ENCODE results near the gene SMIM27.

Gene SMIM27

GRCh38 chr9:32550562-32551275 is 1.4 kb upstream of the SMIM27 start:
- Histone ChIP-seq H3K27me3 (no peaks in the 10 kb centered on the region), H3K36me3 (no peaks in the 10 kb centered on the region), H3K9me3 (no peaks in the 10 kb centered on the region), H3K4me3 (ENCODE audit: low read depth, low read length) (peak overlapping the region; percentile 88), H3K4me1 (no peaks in the 10 kb centered on the region)
- TF ChIP-seq, protein P1, sequence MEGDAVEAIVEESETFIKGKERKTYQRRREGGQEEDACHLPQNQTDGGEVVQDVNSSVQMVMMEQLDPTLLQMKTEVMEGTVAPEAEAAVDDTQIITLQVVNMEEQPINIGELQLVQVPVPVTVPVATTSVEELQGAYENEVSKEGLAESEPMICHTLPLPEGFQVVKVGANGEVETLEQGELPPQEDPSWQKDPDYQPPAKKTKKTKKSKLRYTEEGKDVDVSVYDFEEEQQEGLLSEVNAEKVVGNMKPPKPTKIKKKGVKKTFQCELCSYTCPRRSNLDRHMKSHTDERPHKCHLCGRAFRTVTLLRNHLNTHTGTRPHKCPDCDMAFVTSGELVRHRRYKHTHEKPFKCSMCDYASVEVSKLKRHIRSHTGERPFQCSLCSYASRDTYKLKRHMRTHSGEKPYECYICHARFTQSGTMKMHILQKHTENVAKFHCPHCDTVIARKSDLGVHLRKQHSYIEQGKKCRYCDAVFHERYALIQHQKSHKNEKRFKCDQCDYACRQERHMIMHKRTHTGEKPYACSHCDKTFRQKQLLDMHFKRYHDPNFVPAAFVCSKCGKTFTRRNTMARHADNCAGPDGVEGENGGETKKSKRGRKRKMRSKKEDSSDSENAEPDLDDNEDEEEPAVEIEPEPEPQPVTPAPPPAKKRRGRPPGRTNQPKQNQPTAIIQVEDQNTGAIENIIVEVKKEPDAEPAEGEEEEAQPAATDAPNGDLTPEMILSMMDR (IDR thresholded peaks at IDR 0.05; ENCODE audit: low read depth, low read length) = no peak
- DNase-seq = peak; percentile 98

- no peaks in the 10 kb centered on the region for H3K4me1 ChIP-seq
- DNase-seq = peak; percentile 34
- no peaks in the 10 kb centered on the region for H3K9me3 ChIP-seq
- no peaks in the 10 kb centered on the region for H3K36me3 ChIP-seq
- H3K27me3 ChIP-seq = no peaks in the 10 kb centered on the region
- TF ChIP-seq, protein P1 (IDR thresholded peaks at IDR 0.05; ENCODE audit: low read depth, low read length) = no peak
- peak overlapping the region; percentile 88 for H3K4me3 ChIP-seq (ENCODE audit: low read depth, low read length)
Measured at GRCh38 chr9:32551276-32552051, 663 bp upstream of the SMIM27 start.

DNA sequence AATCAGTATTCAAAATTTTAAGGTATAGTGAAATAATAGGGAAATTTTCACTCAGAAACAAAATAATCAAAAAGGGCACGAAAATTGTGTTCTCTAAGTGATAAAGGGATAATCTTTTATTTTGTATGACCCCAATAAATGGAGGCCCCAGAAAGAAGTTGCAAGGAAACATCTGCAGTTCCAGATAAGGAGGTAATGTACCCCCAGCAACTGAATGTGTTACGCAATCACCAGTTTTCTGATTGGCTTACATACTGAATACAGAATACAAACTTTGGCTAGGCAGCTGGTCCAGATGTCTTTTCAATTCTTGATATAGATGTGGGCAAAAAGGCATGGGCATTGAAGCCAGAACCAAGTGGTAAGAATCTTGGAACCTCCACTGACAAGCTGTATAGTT is 2.0 kb downstream of the SMIM27 start:
- H3K9me3 ChIP-seq = no peaks in the 10 kb centered on the region
- no peaks in the 10 kb centered on the region for H3K36me3 ChIP-seq
- no peaks in the 10 kb centered on the region for H3K27me3 ChIP-seq
- DNase-seq = no peak
- no peak overlapping the region for H3K4me3 ChIP-seq (ENCODE audit: low read depth, low read length)
- TF ChIP-seq, protein P1 (IDR thresholded peaks at IDR 0.05; ENCODE audit: low read depth, low read length) = no peak
- no peaks in the 10 kb centered on the region for H3K4me1 ChIP-seq

- no peaks in the 10 kb centered on the region for H3K36me3 ChIP-seq
- DNase-seq = no peak
- TF ChIP-seq, protein P1 (IDR thresholded peaks at IDR 0.05; ENCODE audit: low read depth, low read length) = no peak
- H3K4me1 ChIP-seq = no peaks in the 10 kb centered on the region
- no peaks in the 10 kb centered on the region for H3K9me3 ChIP-seq
- H3K27me3 ChIP-seq = no peaks in the 10 kb centered on the region
- no peak overlapping the region for H3K4me3 ChIP-seq (ENCODE audit: low read depth, low read length)
Measured at GRCh38 chr9:32554591-32554990, 2.5 kb downstream of the SMIM27 start.

DNA sequence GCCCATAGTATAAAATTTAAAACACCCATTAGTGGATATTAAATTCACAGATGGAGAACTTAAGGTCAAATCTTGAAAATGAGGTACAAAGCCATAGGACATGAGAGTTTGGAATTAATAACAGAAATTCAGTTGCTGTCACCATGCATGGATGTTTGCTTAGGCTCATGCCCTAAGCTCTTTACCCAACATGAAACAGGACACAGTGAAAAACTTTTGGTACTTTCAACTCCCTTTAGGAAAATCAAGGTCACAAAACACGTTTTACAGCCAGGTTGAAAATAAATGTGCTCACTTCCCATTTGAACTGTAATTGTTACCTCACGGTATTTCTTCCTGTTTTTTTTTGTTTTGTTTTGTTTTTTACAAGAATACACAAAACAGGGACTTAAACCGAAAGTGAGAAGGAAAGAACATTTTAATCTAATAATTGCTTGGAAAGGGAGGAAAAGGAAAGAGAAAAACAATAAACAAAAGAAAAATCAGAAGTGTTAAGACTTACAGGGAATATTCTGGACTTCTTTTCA is 6.3 kb downstream of the SMIM27 start:
- Histone ChIP-seq H3K9me3 (no peaks in the 10 kb centered on the region), H3K27me3 (no peaks in the 10 kb centered on the region), H3K4me1 (0 out of 2 replicates have a peak, but pooled peaks cover 4% of the 10 kb centered on the region), H3K4me3 (ENCODE audit: low read depth, low read length) (no peak overlapping the region), H3K36me3 (no peaks in the 10 kb centered on the region)
- TF ChIP-seq, protein P1 (IDR thresholded peaks at IDR 0.05; ENCODE audit: low read depth, low read length) = no peak
- no peak for DNase-seq
